ENCODE measurements around the gene GGCT. TPM values are rescaled to one million over a fixed set of nuclear protein-coding genes. Genes with fewer than 3 reads are reported as not detected.
"Not testable (repeated sequence)": the region's sequence is repeated elsewhere in the genome, so short reads cannot be mapped to it uniquely, and the experiment has no call there.

The GGCT gene
- total RNA-seq, 4 donors from 2014 or later, result 24.1 to 47.0 (median 30.1) TPM

DNA sequence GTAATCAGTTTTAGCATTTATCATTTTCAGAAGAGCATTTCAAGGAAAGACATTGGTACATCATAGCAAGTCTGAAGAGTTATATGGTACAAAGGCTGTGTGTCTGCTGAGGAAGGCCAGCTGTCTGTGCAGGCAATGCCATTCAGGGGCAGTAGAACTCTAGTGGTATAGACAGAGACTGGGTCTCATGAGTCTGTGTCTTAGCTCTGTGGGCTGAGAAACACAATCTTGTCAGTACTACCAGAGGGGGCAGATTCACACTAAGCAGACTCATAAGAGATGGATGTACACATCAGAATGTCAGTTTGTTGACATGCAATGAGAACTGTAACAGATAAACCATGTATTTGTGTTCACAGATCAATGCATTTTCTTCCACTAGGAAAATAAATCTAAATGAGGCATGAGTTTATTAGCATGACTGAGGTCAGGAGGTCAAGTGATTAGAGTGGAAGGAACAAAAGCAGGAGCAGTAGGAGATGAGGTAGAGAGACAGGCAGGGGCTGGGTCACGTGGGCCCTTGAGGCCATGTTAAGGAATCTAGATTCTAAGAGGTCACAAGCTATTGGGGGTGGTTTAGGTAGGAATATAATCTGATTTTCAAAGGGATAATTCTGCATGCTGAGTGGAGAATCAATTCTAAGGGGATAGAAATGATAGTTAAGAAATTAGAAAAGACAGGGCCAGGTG is 7.5 kb upstream of the GGCT start:
- Histone ChIP-seq H3K4me1 (peaks cover 0 to 7% of the 10 kb centered on the region in 2 donors), H3K27ac (no peak overlapping the region), H3K4me3 (replicated peaks in 1 of 3) (no peak overlapping the region), H3K9me3 (no peaks in the 10 kb centered on the region), H3K36me3 (no peaks in the 10 kb centered on the region), H3K27me3 (no peaks in the 10 kb centered on the region)
- 86 to 96% methylated on average over 1 of the region's 1 CpG for WGBS, 2 donors
- TF ChIP-seq, protein P1, sequence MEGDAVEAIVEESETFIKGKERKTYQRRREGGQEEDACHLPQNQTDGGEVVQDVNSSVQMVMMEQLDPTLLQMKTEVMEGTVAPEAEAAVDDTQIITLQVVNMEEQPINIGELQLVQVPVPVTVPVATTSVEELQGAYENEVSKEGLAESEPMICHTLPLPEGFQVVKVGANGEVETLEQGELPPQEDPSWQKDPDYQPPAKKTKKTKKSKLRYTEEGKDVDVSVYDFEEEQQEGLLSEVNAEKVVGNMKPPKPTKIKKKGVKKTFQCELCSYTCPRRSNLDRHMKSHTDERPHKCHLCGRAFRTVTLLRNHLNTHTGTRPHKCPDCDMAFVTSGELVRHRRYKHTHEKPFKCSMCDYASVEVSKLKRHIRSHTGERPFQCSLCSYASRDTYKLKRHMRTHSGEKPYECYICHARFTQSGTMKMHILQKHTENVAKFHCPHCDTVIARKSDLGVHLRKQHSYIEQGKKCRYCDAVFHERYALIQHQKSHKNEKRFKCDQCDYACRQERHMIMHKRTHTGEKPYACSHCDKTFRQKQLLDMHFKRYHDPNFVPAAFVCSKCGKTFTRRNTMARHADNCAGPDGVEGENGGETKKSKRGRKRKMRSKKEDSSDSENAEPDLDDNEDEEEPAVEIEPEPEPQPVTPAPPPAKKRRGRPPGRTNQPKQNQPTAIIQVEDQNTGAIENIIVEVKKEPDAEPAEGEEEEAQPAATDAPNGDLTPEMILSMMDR (IDR thresholded peaks at IDR 0.05), result no peak
- intact Hi-C loops (cut with DNase I), result no loop called here
- DNase-seq, result no peak

DNA sequence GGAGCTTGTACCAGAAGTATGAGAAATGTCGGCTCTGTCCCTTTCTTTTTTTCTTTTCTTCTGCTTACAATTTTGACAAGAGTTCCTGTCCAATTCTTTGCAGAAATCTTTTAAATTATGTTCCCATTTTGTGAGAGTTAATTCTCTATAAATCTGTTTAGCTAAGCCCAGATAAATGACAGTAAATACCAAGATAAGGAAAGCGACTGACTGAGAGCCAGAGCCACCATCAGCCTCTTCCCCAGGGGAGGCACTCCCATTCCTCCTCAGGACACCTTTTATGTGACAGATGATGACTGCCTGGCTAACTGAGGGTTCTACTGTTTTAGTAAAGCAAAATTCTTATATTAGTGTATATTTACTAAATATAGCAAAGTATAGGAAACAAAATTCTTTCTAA is 6.9 kb upstream of the GGCT start:
- TF ChIP-seq POLR2A (IDR thresholded peaks at IDR 0.05), result no peak
- TF ChIP-seq, protein P1 (IDR thresholded peaks at IDR 0.05), result no peak
- Histone ChIP-seq H3K36me3 (no peaks in the 10 kb centered on the region), H3K27me3 (no peaks in the 10 kb centered on the region), H3K9me3 (no peaks in the 10 kb centered on the region), H3K27ac (no peak overlapping the region), H3K4me1 (peaks cover 0 to 7% of the 10 kb centered on the region in 2 donors), H3K4me3 (replicated peaks in 1 of 3) (no peak overlapping the region)
- DNase-seq, result no peak
- intact Hi-C loops (cut with DNase I), result no loop called here
- WGBS, 2 donors, result 91 to 94% methylated on average over 2 of the region's 2 CpGs

DNA sequence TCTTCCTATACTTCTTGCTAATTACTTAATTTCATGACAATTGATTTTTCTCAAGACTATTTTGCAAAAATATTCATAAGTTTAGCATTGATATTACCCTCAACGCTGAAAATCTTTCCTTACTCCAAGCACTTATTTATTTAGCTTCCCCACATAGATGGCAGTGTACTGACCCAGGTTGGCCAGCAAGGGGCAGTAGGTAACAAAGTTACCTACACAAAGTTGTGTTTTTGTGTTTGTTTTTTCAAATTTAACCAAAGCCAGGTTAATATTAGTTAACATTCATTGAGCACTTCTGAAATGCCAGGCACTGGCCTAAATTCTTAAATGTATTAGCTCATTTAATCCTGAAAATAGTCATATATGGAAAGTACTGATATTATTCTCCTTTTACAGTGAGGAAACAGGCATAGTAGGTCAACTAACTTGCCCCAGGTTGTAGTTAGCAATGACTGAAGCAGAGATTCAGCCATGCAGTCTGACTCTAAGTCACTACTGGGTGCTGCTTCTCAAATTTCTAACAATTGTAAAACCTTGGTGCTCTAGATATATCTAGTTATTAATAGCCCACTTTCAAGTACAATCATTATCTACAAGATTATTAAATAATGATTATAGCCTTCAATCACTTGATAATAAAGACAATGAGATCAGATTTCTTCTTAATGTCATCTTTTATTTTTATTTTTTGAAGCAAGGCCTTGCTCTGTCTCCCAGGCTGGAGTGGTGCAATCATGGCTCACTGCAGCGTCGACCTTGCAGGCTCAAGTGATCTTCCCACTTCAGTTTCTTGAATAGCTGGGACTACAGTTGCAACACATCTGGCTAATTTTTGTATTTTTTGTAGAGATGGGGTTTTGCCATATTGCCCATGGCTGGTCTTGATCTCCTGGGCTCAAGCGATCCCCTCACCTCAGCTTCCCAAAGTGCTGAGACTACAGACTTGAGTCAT is 5.8 kb upstream of the GGCT start:
- H3K9me3 ChIP-seq, result no peaks in the 10 kb centered on the region
- H3K36me3 ChIP-seq, result no peaks in the 10 kb centered on the region
- peaks cover under 1 to 8% of the 10 kb centered on the region in 2 donors for H3K4me1 ChIP-seq
- no peak overlapping the region for H3K27ac ChIP-seq
- no peaks in the 10 kb centered on the region for H3K27me3 ChIP-seq
- WGBS, 2 donors, result 56 to 62% methylated on average over 4 of the region's 4 CpGs
- no peak overlapping the region for H3K4me3 ChIP-seq (replicated peaks in 1 of 3)
- peak; percentile 22 to 48 for DNase-seq
- TF ChIP-seq, protein P1 (IDR thresholded peaks at IDR 0.05), result peak; percentile 66 to 85 (median 79)
- no peak for TF ChIP-seq POLR2A (IDR thresholded peaks at IDR 0.05)
- intact Hi-C loops (cut with DNase I), result no loop called here

DNA sequence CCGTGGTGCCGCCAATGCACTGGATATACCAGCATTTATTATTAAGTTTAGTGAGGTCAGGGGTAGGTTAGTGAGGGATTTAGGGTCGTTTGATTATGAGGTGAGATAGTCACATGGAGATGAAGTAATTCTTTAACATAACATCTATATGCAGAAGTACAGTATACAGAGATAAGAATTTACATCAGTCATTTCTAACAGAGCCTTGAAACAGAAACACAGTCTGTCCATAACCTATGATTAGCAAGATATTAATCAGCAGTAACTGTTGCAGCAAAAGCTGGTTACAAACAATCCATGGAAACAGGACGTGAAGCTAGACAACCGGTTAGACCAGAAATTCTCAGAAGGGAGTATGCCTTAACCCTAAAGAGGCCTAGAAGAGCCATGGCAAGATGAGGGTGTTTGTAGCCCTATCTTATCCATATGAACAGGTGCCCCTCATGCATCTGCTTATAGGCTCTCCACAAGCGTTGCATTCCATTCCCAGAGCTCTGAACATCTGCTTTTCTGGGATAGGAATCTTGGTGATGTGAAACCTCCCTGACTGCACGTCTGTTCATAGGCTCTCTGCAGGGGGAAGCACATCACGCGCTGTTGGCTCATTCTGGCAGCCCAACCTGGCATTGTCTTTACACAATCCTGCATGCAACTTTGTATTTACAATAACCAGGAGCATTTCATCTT is 4.7 kb upstream of the GGCT start:
- H3K9me3 ChIP-seq; DNase-seq; H3K4me3 ChIP-seq (replicated peaks in 1 of 3); H3K27me3 ChIP-seq; H3K36me3 ChIP-seq; H3K27ac ChIP-seq: not testable (repeated sequence)
- peaks cover 4 to 12% of the 10 kb centered on the region in 2 donors for H3K4me1 ChIP-seq
- 60 to 61% methylated on average over 9 of the region's 9 CpGs for WGBS, 2 donors
- intact Hi-C loops (cut with DNase I), result loop anchor here (10.0 kb wide), 1 partner anchor 55 kb away; no protein-coding TSS in a partner anchor

DNA sequence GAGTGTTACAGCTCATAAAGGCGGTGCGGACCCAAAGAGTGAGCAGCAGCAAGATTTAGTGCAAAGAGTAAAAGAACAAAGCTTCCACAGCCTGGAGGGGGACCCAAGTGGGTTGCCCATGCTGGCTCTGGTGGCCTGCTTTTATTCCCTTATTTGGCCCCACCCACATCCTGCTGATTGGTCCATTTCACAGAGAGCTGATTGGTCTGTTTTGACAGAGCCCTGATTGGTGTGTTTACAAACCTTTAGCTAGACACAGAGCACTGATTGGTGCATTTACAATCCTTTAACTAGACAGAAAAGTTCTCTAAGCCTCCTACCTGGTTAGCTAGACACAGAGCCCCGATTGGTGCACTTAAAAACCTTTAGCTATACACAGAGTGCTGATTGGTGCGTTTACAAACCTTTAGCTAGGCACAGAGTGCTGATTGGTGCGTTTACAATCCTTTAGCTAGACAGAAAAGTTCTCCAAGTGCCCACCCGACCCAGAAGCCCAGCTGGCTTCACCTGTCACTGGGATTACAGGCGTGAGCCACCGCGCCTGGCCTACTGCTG is 2.8 kb upstream of the GGCT start:
- intact Hi-C loops (cut with DNase I), result loop anchor here (10.0 kb wide), 1 partner anchor 57 kb away; no protein-coding TSS in a partner anchor
- peaks cover 18 to 23% of the 10 kb centered on the region in 2 donors for H3K4me1 ChIP-seq
- 97 to 98% methylated on average over 8 to 9 of the region's 9 CpGs for WGBS, 2 donors
- not testable (repeated sequence) for H3K9me3 ChIP-seq; H3K27me3 ChIP-seq; H3K27ac ChIP-seq; DNase-seq; H3K4me3 ChIP-seq (replicated peaks in 1 of 3); H3K36me3 ChIP-seq
